ENCODE data around the gene ICE2. TPM values are rescaled to one million over a fixed set of nuclear protein-coding genes. Genes with fewer than 3 reads are reported as not detected.

Gene ICE2
- total RNA-seq, 1 donor from 2014 or later, result 22.9 TPM

GRCh38 chr15:60510006-60510405, 31.1 kb upstream of the ICE2 start:
- Histone ChIP-seq H3K27ac (replicated peaks) (peak overlapping the region; percentile 23), H3K9me3 (replicated peaks) (no peaks in the 10 kb centered on the region), H3K36me3 (peaks cover 27% of the 10 kb centered on the region), H3K4me1 (peaks cover 46% of the 10 kb centered on the region), H3K27me3 (ENCODE audit: low read depth) (no peaks in the 10 kb centered on the region), H3K4me3 (no peak overlapping the region)
- intact Hi-C loops (cut with micrococcal nuclease), result no loop called here
- TF ChIP-seq, protein P1, sequence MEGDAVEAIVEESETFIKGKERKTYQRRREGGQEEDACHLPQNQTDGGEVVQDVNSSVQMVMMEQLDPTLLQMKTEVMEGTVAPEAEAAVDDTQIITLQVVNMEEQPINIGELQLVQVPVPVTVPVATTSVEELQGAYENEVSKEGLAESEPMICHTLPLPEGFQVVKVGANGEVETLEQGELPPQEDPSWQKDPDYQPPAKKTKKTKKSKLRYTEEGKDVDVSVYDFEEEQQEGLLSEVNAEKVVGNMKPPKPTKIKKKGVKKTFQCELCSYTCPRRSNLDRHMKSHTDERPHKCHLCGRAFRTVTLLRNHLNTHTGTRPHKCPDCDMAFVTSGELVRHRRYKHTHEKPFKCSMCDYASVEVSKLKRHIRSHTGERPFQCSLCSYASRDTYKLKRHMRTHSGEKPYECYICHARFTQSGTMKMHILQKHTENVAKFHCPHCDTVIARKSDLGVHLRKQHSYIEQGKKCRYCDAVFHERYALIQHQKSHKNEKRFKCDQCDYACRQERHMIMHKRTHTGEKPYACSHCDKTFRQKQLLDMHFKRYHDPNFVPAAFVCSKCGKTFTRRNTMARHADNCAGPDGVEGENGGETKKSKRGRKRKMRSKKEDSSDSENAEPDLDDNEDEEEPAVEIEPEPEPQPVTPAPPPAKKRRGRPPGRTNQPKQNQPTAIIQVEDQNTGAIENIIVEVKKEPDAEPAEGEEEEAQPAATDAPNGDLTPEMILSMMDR (IDR thresholded peaks at IDR 0.05; ENCODE audit: borderline replicate concordance), result peak; percentile 13
- no peak for DNase-seq

DNA sequence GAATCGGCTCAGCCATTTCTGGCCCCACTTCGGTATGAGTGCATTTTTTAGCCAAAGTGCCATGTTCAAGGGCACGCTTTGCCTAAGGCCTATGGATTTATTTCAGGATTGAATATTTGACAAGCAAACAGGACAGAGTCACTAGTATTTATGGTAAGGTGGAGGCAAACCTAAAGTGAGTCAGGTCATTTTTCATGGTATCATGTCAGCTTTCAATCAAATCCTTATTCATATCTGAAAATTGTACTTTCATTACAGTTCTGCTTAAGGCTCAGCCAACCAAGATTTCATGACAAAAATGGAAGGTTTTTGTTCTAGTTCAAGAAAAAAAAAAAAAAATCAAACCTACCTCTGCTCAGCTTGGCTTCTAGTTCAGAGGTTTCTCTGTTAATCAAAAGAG, 30.5 kb upstream of the ICE2 start:
- DNase-seq, result no peak
- Histone ChIP-seq H3K27me3 (ENCODE audit: low read depth) (no peaks in the 10 kb centered on the region), H3K4me1 (peaks cover 46% of the 10 kb centered on the region), H3K4me3 (no peak overlapping the region), H3K27ac (replicated peaks) (peak overlapping the region; percentile 23), H3K36me3 (peaks cover 27% of the 10 kb centered on the region), H3K9me3 (replicated peaks) (no peaks in the 10 kb centered on the region)
- TF ChIP-seq, protein P1 (IDR thresholded peaks at IDR 0.05; ENCODE audit: borderline replicate concordance), result no peak
- intact Hi-C loops (cut with micrococcal nuclease), result no loop called here

GRCh38 chr15:60508442-60508841, 29.5 kb upstream of the ICE2 start:
- Histone ChIP-seq H3K36me3 (peaks cover 27% of the 10 kb centered on the region), H3K9me3 (replicated peaks) (no peaks in the 10 kb centered on the region), H3K27me3 (ENCODE audit: low read depth) (no peaks in the 10 kb centered on the region), H3K4me1 (peaks cover 46% of the 10 kb centered on the region), H3K27ac (replicated peaks) (no peak overlapping the region), H3K4me3 (no peak overlapping the region)
- no peak for DNase-seq
- intact Hi-C loops (cut with micrococcal nuclease), result no loop called here
- TF ChIP-seq, protein P1 (IDR thresholded peaks at IDR 0.05; ENCODE audit: borderline replicate concordance), result no peak

DNA sequence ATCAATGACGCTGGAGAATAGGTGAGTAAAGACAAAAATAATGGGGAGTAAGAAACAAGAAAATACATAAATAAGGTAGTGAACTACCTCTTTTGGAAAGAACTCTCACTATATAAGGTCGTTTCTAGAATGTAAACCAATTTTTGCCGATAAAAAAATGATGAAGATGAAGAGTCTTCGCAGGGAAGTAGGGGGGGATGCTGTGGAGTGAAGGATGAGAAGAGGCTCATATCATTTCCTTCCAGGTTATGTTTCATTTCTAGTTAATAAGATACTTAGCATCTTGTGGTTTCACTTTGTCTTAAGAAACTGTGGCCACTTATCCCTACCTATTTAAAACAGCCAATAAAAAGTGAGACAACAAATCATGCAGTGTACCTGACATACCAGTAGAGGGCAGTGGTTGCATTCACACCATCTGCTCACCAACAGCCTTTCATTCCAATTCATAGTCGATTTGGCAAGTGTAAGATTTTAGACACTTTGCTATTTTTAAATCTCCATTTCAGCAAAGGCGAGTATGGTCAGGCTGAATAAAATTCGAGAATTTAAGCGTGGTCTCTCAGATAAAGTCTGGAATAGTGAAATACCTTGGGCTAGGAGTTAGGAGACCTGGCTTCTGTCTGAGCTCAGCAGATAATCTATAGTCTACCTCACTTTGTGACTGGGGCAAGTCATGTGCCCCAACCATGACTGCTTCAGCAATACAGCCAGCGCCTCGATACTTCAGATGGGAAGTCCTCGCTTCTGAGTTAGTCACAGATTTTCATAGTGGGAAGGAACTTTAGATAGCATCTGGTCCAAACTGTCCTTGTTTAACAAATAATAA, 28.9 kb upstream of the ICE2 start:
- no peaks in the 10 kb centered on the region for H3K9me3 ChIP-seq (replicated peaks)
- H3K27ac ChIP-seq (replicated peaks), result no peak overlapping the region
- TF ChIP-seq, protein P1 (IDR thresholded peaks at IDR 0.05; ENCODE audit: borderline replicate concordance), result peak; percentile 96
- intact Hi-C loops (cut with micrococcal nuclease), result no loop called here
- H3K36me3 ChIP-seq, result peaks cover 30% of the 10 kb centered on the region
- H3K4me3 ChIP-seq, result no peak overlapping the region
- no peaks in the 10 kb centered on the region for H3K27me3 ChIP-seq (ENCODE audit: low read depth)
- DNase-seq, result no peak
- H3K4me1 ChIP-seq, result peaks cover 46% of the 10 kb centered on the region

- intact Hi-C loops (cut with micrococcal nuclease), result no loop called here
- TF ChIP-seq, protein P1 (IDR thresholded peaks at IDR 0.05; ENCODE audit: borderline replicate concordance), result no peak
- Histone ChIP-seq H3K4me3 (no peak overlapping the region), H3K27me3 (ENCODE audit: low read depth) (no peaks in the 10 kb centered on the region), H3K9me3 (replicated peaks) (no peaks in the 10 kb centered on the region), H3K27ac (replicated peaks) (no peak overlapping the region), H3K36me3 (peaks cover 56% of the 10 kb centered on the region), H3K4me1 (no peaks in the 10 kb centered on the region)
- no peak for DNase-seq
Observed at GRCh38 chr15:60496853-60497252, 17.9 kb upstream of the ICE2 start.
